Keratinocyte (primary cell): ENCODE measurements around the gene KCNJ14. TPM values are rescaled to one million over a fixed set of nuclear protein-coding genes. Genes with fewer than 3 reads are reported as not detected.

Source experiments
- DNase-seq: peaks from one replicate; pipeline ENCODE4 v3.0.0-alpha.2; 2011; ENCODE audit warnings: low read depth, missing footprints, low spot score
- FAIRE-seq: peaks from 2 replicates; lab custom pipeline; 2011; peaks lifted over from hg19 to GRCh38; lab: Jason Lieb, UNC
- H2AFZ ChIP-seq: 2 replicates; pipeline ENCODE4 v1.6.0; 2012; ENCODE audit warnings: low read length, control low read depth, inconsistent platforms; ENCODE audit not compliant: control insufficient read depth
- H3K27ac ChIP-seq: 2 replicates; pipeline ENCODE4 v1.5.1; 2011; ENCODE audit warnings: low read length; ENCODE audit not compliant: control insufficient read depth, insufficient read depth
- H3K27me3 ChIP-seq: 3 replicates; pipeline ENCODE4 v1.6.0; 2011; ENCODE audit warnings: low read length; ENCODE audit not compliant: control insufficient read depth, insufficient read depth; ENCODE audit errors: extremely low read depth
- H3K36me3 ChIP-seq, 2 experiments: 2 replicates in 1 of 2; 3 replicates in 1 of 2; pipeline ENCODE4 v1.5.1; 2011; ENCODE audit warnings: low read length in 2 of 2, mild to moderate bottlenecking in 1 of 2; ENCODE audit not compliant: control insufficient read depth in 2 of 2, insufficient read depth in 2 of 2; ENCODE audit errors: extremely low read depth in 1 of 2
- H3K4me1 ChIP-seq: 3 replicates; pipeline ENCODE4 v1.5.1; 2011; ENCODE audit warnings: low read length; ENCODE audit not compliant: control insufficient read depth, insufficient read depth; ENCODE audit errors: extremely low read depth
- H3K4me2 ChIP-seq: 3 replicates; pipeline ENCODE4 v1.6.0; 2011; ENCODE audit warnings: low read depth, low read length; ENCODE audit not compliant: control insufficient read depth, insufficient read depth; ENCODE audit errors: extremely low read depth
- H3K4me3 ChIP-seq, 3 experiments: fragments of 200-600 bp in 1 of 3; sonication (generic) in 1 of 3; 2 replicates in 2 of 3; 3 replicates in 1 of 3; pipeline ENCODE4 v1.5.1; 2011 to 2016; ENCODE audit warnings: low read length in 3 of 3, mild to moderate bottlenecking in 3 of 3, control low read depth in 2 of 3, inconsistent platforms in 1 of 3, low read depth in 1 of 3, mixed read lengths in 1 of 3, mixed run types in 1 of 3, moderate library complexity in 1 of 3; ENCODE audit not compliant: control insufficient read depth in 2 of 3, insufficient read depth in 2 of 3; ENCODE audit errors: extremely low read depth in 1 of 3
- H3K79me2 ChIP-seq: 2 replicates; pipeline ENCODE4 v1.6.0; 2012; ENCODE audit warnings: low read length; ENCODE audit not compliant: control insufficient read depth, insufficient read depth
- H3K9ac ChIP-seq: 3 replicates; pipeline ENCODE4 v1.6.0; 2011; ENCODE audit warnings: low read length; ENCODE audit not compliant: control insufficient read depth, insufficient read depth; ENCODE audit errors: extremely low read depth
- H3K9me1 ChIP-seq: 3 replicates; pipeline ENCODE4 v1.6.0; 2011; ENCODE audit warnings: low read length; ENCODE audit not compliant: control insufficient read depth, insufficient read depth; ENCODE audit errors: extremely low read depth
- H3K9me3 ChIP-seq: 2 replicates; pipeline ENCODE4 v1.5.1; 2012; ENCODE audit warnings: low read depth, low read length; ENCODE audit not compliant: control insufficient read depth
- H4K20me1 ChIP-seq: 3 replicates; pipeline ENCODE4 v1.6.0; 2011; ENCODE audit warnings: low read length; ENCODE audit not compliant: control insufficient read depth, insufficient read depth; ENCODE audit errors: extremely low read depth
- EZH2 ChIP-seq: IDR thresholded peaks from one replicate; pipeline ENCODE4 v1.6.1; 2012; ENCODE audit warnings: inconsistent platforms, mild to moderate bottlenecking, low read length, moderate library complexity
- dilution Hi-C: fragments of 300-500 bp; cut with MboI; formaldehyde crosslinking; loops from one replicate; pipeline ENCODE4 v1.7.0; 2020; ENCODE audit warnings: low sequenced_read_pairs; ENCODE audit not compliant: extremely low pct_ligation_motif_present
- polyA plus RNA-seq, 5 experiments: library from polyadenylated mRNA; depleted of rRNA in 3 of 5; stranded (reverse) in 3 of 5; stranded (forward) in 1 of 5; unstranded in 1 of 5; fragments of >200 nt; gene quantifications; 1 replicate in 1 of 5; 2 replicates in 3 of 5; 3 replicates in 1 of 5; pipeline versions ENCODE4 v1.2.1 to v1.2.3, GENCODE V29; 2011 to 2012; ENCODE audit warnings: missing spikeins in 2 of 5, low read depth in 1 of 5, low replicate concordance in 1 of 5
- TF ChIP-seq, protein P1 (sequence below), 3 experiments: IDR thresholded peaks in 1 of 3; conservative IDR thresholded peaks in 1 of 3; optimal IDR thresholded peaks in 1 of 3; 2 replicates in 2 of 3; 3 replicates in 1 of 3; pipeline versions ENCODE3 to v1.5.1; 2011; ENCODE audit warnings: low read length in 3 of 3, mild to moderate bottlenecking in 3 of 3, moderate library complexity in 2 of 3, control low read depth in 1 of 3, inconsistent platforms in 1 of 3; ENCODE audit not compliant: insufficient read depth in 2 of 3; ENCODE audit errors: extremely low read depth in 1 of 3

The KCNJ14 gene
- polyA plus RNA-seq, 1 donor (not counting 4 experiments of a cell fraction or from before 2014, with no cell fraction given), result 0.39 TPM

DNA sequence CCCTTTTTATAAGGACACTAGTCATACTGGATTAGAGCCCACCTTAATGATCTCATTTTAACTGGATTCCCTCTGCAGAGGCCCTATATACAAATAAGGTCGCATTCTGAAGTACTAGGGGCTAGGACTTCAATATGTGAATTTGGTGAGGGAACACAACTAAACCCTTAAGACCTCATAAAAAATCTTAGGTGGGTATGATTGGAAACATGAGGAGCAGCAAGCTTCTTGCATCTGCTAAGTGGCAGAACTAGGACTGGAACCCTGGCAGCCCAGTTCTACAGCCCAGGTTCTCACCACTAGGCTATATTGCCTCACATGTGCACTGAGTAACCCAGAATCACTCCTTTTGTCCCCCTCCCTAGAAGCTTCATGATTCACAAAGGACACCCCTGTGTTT, 26.7 kb upstream of the KCNJ14 start:
- H3K9me1 ChIP-seq, result no peaks in the 10 kb centered on the region
- dilution Hi-C loops, result no loop called here
- no peaks in the 10 kb centered on the region for H3K9me3 ChIP-seq
- H4K20me1 ChIP-seq, result no peaks in the 10 kb centered on the region
- no peak overlapping the region for H3K27ac ChIP-seq
- no peak overlapping the region for H3K4me3 ChIP-seq
- DNase-seq (no peak), FAIRE-seq (no peak)
- no peak overlapping the region for H2AFZ ChIP-seq
- H3K4me1 ChIP-seq, result peaks cover 7% of the 10 kb centered on the region
- TF ChIP-seq, protein P1, sequence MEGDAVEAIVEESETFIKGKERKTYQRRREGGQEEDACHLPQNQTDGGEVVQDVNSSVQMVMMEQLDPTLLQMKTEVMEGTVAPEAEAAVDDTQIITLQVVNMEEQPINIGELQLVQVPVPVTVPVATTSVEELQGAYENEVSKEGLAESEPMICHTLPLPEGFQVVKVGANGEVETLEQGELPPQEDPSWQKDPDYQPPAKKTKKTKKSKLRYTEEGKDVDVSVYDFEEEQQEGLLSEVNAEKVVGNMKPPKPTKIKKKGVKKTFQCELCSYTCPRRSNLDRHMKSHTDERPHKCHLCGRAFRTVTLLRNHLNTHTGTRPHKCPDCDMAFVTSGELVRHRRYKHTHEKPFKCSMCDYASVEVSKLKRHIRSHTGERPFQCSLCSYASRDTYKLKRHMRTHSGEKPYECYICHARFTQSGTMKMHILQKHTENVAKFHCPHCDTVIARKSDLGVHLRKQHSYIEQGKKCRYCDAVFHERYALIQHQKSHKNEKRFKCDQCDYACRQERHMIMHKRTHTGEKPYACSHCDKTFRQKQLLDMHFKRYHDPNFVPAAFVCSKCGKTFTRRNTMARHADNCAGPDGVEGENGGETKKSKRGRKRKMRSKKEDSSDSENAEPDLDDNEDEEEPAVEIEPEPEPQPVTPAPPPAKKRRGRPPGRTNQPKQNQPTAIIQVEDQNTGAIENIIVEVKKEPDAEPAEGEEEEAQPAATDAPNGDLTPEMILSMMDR (optimal IDR thresholded peaks at IDR 0.05 in 1 of 3, IDR thresholded peaks at IDR 0.05 in 1 of 3, conservative IDR thresholded peaks at IDR 0.05 in 1 of 3; ENCODE audit: extremely low read depth in 1 of 3, insufficient read depth in 2 of 3, low read length in 3 of 3), result no peak
- no peak for TF ChIP-seq EZH2
- H3K9ac ChIP-seq, result no peak overlapping the region
- no peaks in the 10 kb centered on the region for H3K27me3 ChIP-seq
- H3K36me3 ChIP-seq, result no peaks in the 10 kb centered on the region
- H3K79me2 ChIP-seq, result no peaks in the 10 kb centered on the region
- no peak overlapping the region for H3K4me2 ChIP-seq

DNA sequence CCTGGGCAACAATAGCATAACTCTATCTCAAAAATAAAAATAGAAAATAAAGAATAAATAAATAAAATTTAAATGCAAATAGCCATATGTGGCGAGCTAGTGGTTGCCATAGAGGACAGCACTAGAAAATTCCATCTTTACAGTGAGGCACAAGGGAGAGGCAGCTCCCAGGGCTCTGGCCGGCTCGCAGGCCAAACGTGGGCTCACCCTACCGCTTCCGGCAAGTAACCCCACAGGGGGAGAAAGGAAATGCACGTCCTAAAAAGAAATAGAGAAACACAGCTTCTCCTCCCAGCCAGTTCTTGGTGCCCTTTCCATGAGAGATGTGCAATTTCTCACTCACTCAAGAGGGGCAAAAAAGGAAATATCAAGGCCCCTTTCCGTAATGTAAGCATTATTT, 22.0 kb upstream of the KCNJ14 start:
- Histone ChIP-seq H3K9me1 (no peaks in the 10 kb centered on the region), H4K20me1 (no peaks in the 10 kb centered on the region), H3K36me3 (no peaks in the 10 kb centered on the region), H3K4me3 (no peak overlapping the region), H3K4me2 (no peak overlapping the region), H3K9ac (no peak overlapping the region), H3K27me3 (no peaks in the 10 kb centered on the region), H3K79me2 (no peaks in the 10 kb centered on the region), H3K9me3 (no peaks in the 10 kb centered on the region), H2AFZ (no peak overlapping the region), H3K4me1 (no peaks in the 10 kb centered on the region), H3K27ac (no peak overlapping the region)
- FAIRE-seq (no peak), DNase-seq (no peak)
- TF ChIP-seq, protein P1 (optimal IDR thresholded peaks at IDR 0.05 in 1 of 3, IDR thresholded peaks at IDR 0.05 in 1 of 3, conservative IDR thresholded peaks at IDR 0.05 in 1 of 3; ENCODE audit: extremely low read depth in 1 of 3, insufficient read depth in 2 of 3, low read length in 3 of 3), result no peak
- TF ChIP-seq EZH2, result no peak
- dilution Hi-C loops, result no loop called here
